Measurements from ENCODE around the gene GEMIN7. TPM values are rescaled to one million over a fixed set of nuclear protein-coding genes. Genes with fewer than 3 reads are reported as not detected.

The GEMIN7 gene
- total RNA-seq, 1 donor from 2014 or later: 7.3 TPM

- no peaks in the 10 kb centered on the region for H3K4me1 ChIP-seq
- no peak overlapping the region for H2AFZ ChIP-seq (replicated peaks)
- H3K27ac ChIP-seq: no peak overlapping the region
- Mint-ChIP-seq H3K9me3 (no peaks in the 10 kb centered on the region), H3K4me1 (no peaks in the 10 kb centered on the region), H3K36me3 (peaks cover 22% of the 10 kb centered on the region), H3K27me3 (ENCODE audit: insufficient read depth, low read depth) (peaks cover 3% of the 10 kb centered on the region), H3K27ac (no peak overlapping the region), H3K4me3 (no peak overlapping the region)
- H3K79me2 ChIP-seq (ENCODE audit: low read depth): no peaks in the 10 kb centered on the region
- no peak overlapping the region for H3K4me3 ChIP-seq
- no peaks in the 10 kb centered on the region for H3K9me3 ChIP-seq (ENCODE audit: low read depth)
- peaks cover 5% of the 10 kb centered on the region for H3K36me3 ChIP-seq
- DNase-seq (ENCODE audit: low spot score): no peak
- H3F3A ChIP-seq (ENCODE audit: low read depth): peaks cover 2% of the 10 kb centered on the region
- TF ChIP-seq EZH2phosphoT487 (IDR thresholded peaks at IDR 0.05): no peak
- TF ChIP-seq, protein P1, sequence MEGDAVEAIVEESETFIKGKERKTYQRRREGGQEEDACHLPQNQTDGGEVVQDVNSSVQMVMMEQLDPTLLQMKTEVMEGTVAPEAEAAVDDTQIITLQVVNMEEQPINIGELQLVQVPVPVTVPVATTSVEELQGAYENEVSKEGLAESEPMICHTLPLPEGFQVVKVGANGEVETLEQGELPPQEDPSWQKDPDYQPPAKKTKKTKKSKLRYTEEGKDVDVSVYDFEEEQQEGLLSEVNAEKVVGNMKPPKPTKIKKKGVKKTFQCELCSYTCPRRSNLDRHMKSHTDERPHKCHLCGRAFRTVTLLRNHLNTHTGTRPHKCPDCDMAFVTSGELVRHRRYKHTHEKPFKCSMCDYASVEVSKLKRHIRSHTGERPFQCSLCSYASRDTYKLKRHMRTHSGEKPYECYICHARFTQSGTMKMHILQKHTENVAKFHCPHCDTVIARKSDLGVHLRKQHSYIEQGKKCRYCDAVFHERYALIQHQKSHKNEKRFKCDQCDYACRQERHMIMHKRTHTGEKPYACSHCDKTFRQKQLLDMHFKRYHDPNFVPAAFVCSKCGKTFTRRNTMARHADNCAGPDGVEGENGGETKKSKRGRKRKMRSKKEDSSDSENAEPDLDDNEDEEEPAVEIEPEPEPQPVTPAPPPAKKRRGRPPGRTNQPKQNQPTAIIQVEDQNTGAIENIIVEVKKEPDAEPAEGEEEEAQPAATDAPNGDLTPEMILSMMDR (IDR thresholded peaks at IDR 0.05): no peak
- TF ChIP-seq EZH2 (IDR thresholded peaks at IDR 0.05): no peak
- peaks cover 17% of the 10 kb centered on the region for H4K20me1 ChIP-seq (ENCODE audit: low read depth)
- H3K9ac ChIP-seq: no peak overlapping the region
- H3K27me3 ChIP-seq: no peaks in the 10 kb centered on the region
- H3K4me2 ChIP-seq: no peak overlapping the region
These were observed 14.9 kb upstream of the GEMIN7 start for GRCh38 chr19:45063851-45064801.

DNA sequence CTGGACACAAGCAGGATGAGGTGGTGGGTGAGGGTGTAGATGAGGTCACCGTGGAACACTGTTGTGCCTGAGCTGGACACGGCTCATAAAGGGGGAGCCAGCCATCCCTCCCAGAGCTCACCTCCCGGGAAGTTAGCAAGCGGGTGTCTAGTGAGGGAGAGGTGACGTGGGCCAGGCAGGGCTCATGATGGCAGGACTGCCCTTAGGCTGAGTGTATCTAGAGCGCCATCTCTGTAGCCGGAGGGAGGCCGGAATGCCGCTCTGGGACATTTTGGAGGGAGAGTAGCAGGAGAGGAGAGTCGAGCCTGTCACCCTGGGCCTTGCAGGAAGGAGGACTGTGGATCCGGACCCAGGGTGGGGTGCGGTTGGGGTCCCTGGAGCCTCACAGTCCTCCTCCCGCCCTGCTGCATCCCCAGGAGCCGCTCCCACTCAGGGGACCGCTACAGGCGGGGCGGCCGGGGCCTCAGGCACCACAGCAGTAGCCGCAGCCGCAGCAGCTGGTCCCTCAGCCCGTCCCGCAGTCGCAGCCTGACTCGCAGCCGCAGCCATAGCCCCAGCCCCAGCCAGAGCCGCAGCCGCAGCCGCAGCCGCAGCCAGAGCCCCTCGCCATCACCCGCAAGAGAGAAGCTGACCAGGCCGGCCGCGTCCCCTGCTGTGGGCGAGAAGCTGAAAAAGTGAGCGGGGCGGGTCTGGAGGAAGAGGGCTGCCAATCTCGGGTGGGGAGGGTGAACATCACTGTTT, 12.0 kb upstream of the GEMIN7 start:
- H3K27ac ChIP-seq: no peak overlapping the region
- Mint-ChIP-seq H3K4me1 (no peaks in the 10 kb centered on the region), H3K36me3 (peaks cover 11% of the 10 kb centered on the region), H3K27ac (no peak overlapping the region), H3K27me3 (ENCODE audit: insufficient read depth, low read depth) (peaks cover 2% of the 10 kb centered on the region), H3K9me3 (no peaks in the 10 kb centered on the region), H3K4me3 (no peak overlapping the region)
- H3K4me1 ChIP-seq: no peaks in the 10 kb centered on the region
- H2AFZ ChIP-seq (replicated peaks): no peak overlapping the region
- H3K27me3 ChIP-seq: no peaks in the 10 kb centered on the region
- H3K4me2 ChIP-seq: no peak overlapping the region
- TF ChIP-seq EZH2phosphoT487 (IDR thresholded peaks at IDR 0.05) (no peak), EZH2 (IDR thresholded peaks at IDR 0.05) (no peak)
- TF ChIP-seq, protein P1 (IDR thresholded peaks at IDR 0.05): no peak
- no peak overlapping the region for H3K4me3 ChIP-seq
- no peak for DNase-seq (ENCODE audit: low spot score)
- H4K20me1 ChIP-seq (ENCODE audit: low read depth): peaks cover 4% of the 10 kb centered on the region
- no peaks in the 10 kb centered on the region for H3K9me3 ChIP-seq (ENCODE audit: low read depth)
- H3K36me3 ChIP-seq: no peaks in the 10 kb centered on the region
- H3K79me2 ChIP-seq (ENCODE audit: low read depth): no peaks in the 10 kb centered on the region
- H3F3A ChIP-seq (ENCODE audit: low read depth): no peaks in the 10 kb centered on the region
- no peak overlapping the region for H3K9ac ChIP-seq

DNA sequence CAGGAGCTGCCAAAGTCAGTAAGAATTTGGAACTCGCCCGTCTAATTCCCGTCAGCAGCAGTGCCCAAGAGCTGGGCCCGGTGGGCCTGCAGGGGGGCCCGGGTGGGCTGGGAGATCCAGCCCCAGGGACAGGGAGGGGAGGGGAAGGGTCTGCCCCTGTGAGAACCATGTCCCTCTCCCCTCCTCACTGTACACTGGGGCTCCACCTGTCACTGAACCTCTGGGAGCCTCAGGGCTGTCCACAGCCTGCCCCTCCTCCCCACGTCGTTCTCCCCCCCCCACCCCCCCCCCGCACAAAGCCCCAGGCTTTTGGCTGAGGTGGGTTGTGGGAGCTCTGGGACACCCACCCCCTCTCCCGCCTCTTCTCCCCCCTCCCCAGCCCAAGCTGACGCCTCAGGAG, 11.0 kb upstream of the GEMIN7 start:
- peaks cover 7% of the 10 kb centered on the region for H3K36me3 Mint-ChIP-seq
- Histone ChIP-seq H3K4me3 (no peak overlapping the region), H3K36me3 (no peaks in the 10 kb centered on the region), H3K27me3 (no peaks in the 10 kb centered on the region), H3F3A (ENCODE audit: low read depth) (no peaks in the 10 kb centered on the region), H3K9ac (no peak overlapping the region), H3K79me2 (ENCODE audit: low read depth) (no peaks in the 10 kb centered on the region), H4K20me1 (ENCODE audit: low read depth) (peaks cover 4% of the 10 kb centered on the region), H2AFZ (replicated peaks) (no peak overlapping the region), H3K27ac (no peak overlapping the region), H3K4me2 (no peak overlapping the region), H3K9me3 (ENCODE audit: low read depth) (no peaks in the 10 kb centered on the region), H3K4me1 (no peaks in the 10 kb centered on the region)
- peaks cover 4% of the 10 kb centered on the region for H3K27me3 Mint-ChIP-seq (ENCODE audit: insufficient read depth, low read depth)
- TF ChIP-seq EZH2phosphoT487 (IDR thresholded peaks at IDR 0.05): no peak
- TF ChIP-seq, protein P1 (IDR thresholded peaks at IDR 0.05): no peak
- TF ChIP-seq EZH2 (IDR thresholded peaks at IDR 0.05): no peak
- DNase-seq (ENCODE audit: low spot score): no peak
- H3K4me3 Mint-ChIP-seq: no peak overlapping the region
- no peaks in the 10 kb centered on the region for H3K4me1 Mint-ChIP-seq
- no peak overlapping the region for H3K27ac Mint-ChIP-seq
- H3K9me3 Mint-ChIP-seq: no peaks in the 10 kb centered on the region

All from neural progenitor cell (in vitro differentiated cells).